RWPE1 (cell line): Measurements from ENCODE around the gene LYPLAL1.
A peak's percentile ranks its signal among the peaks of the same experiment; 100 is the strongest.

Experiments
- CTCF ChIA-PET: fragments of 350-600 bp; sonication (Branson Sonifier 250); formaldehyde crosslinking; extraction: SDS; loops from one replicate; lab custom pipeline; 2021; lab: Yijun Ruan, JAX
- POLR2A ChIA-PET: fragments of 400-600 bp; formaldehyde crosslinking; extraction: SDS; loops from one replicate; lab custom pipeline; 2020; ENCODE audit warnings: antibody characterized with exemption; ENCODE audit not compliant: low non-redundant PET; lab: Yijun Ruan, JAX
- DNase-seq: peaks from one replicate; pipeline ENCODE4 v3.0.0; 2012; ENCODE audit warnings: low spot score
- H3K27ac ChIP-seq: fragments of 450-650 bp; 2 replicates; pipeline ENCODE4 v1.5.1; 2017
- TF ChIP-seq, protein P1 (sequence below): fragments of 450-650 bp; conservative IDR thresholded peaks from 2 replicates; pipeline ENCODE4 v1.5.1; 2017; ENCODE audit warnings: low read depth, mild to moderate bottlenecking

Gene LYPLAL1

DNA sequence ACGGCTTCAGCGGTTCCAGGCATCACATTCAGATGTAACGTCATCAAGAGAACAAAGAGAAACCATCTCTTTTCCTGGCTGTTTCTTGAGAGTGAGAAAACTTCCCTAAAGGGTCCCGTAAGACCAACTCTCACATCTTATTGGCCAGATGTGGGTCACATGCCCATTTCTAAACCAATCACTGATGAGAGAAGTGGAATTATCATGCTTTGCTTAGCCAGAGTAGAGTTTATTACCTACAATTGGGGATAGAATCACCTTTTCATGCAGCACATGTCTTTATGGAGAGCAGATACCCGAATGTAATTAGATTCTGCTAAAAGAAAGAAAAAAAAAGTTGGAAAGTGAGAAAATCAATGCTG is 54.4 kb downstream of the LYPLAL1 start:
- TF ChIP-seq, protein P1, sequence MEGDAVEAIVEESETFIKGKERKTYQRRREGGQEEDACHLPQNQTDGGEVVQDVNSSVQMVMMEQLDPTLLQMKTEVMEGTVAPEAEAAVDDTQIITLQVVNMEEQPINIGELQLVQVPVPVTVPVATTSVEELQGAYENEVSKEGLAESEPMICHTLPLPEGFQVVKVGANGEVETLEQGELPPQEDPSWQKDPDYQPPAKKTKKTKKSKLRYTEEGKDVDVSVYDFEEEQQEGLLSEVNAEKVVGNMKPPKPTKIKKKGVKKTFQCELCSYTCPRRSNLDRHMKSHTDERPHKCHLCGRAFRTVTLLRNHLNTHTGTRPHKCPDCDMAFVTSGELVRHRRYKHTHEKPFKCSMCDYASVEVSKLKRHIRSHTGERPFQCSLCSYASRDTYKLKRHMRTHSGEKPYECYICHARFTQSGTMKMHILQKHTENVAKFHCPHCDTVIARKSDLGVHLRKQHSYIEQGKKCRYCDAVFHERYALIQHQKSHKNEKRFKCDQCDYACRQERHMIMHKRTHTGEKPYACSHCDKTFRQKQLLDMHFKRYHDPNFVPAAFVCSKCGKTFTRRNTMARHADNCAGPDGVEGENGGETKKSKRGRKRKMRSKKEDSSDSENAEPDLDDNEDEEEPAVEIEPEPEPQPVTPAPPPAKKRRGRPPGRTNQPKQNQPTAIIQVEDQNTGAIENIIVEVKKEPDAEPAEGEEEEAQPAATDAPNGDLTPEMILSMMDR = no peak
- CTCF ChIA-PET = no interaction called here
- POLR2A ChIA-PET = no interaction called here
- H3K27ac ChIP-seq = no peak overlapping the region
- peak; percentile 12 for DNase-seq

DNA sequence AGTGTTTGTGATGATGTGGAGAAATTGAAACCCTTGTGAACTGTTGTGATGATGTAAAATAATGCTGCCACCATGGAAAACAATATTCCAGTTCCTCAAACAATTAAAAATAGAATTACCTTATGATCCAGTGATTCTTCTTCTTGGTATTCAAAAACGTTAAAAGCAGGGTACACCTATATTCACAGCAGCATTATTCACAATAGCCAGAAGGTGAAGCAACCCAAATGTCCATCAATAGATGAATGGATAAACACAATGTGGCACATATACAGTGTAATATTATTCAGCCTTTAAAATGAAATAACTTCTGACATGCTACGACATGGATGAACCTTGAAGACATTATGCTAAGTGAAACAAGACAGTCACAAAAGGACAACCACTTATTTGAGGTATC is 59.2 kb downstream of the LYPLAL1 start:
- ChIA-PET CTCF (no interaction called here), POLR2A (no interaction called here)
- no peak for DNase-seq
- TF ChIP-seq, protein P1 = no peak
- H3K27ac ChIP-seq = no peak overlapping the region

DNA sequence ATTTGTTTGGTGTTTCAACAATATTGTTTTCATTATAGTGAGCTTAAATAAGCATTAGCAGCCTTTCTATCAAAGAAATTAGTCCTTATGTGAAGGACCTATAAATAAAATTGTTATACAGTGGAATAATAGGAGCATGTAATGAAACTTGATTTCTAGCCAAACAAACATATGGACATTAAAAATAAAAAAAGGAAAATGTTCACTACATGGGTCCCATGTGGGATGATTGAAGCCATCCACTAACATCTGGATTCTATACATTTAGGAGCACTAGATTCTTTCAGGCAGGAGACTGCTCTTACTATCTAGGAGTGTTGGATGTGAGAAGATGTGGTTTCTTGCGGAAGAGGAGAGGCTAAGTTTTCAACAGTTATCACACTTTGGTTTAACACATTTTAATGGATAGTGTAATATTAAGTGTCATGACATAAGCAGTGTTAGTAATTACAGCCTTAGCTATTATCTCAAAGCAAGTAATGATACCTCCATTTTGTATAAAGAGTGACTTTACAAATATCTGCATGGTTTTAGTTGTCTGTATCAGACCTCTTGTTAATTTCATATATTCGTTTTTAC is 62.3 kb downstream of the LYPLAL1 start:
- no peak overlapping the region for H3K27ac ChIP-seq
- CTCF ChIA-PET = no interaction called here
- TF ChIP-seq, protein P1 = no peak
- no peak for DNase-seq
- POLR2A ChIA-PET = no interaction called here

DNA sequence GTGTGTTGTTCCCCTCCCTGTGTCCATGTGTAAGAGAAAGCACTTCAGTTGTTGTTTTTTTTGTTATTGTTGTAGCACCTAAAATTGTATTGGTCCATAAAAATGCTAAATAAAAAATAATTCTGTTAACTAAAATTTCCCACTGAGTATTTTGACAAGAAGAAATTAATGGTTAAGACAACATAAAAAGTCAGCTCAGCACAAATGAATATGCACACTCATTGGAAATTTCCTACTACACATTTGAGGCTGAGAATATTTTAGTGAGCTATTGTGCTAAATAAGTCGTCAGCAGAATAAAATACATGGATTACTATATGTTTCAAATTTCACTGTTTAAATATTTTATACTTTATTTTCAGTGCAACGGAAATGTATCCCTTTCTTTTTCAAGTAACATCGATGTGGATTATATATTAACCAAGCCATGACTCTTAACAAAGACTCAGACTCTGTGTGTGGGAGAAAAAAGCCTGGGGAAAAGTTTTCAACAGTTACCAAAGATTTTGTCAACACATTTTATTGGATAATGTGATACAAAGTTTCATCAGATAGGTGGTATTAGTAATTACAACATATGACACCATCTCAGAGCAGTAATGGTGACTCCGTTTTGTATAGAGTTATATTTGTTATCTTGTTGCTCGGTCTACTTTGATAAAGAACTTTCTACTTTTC is 63.4 kb downstream of the LYPLAL1 start:
- POLR2A ChIA-PET = no interaction called here

DNA sequence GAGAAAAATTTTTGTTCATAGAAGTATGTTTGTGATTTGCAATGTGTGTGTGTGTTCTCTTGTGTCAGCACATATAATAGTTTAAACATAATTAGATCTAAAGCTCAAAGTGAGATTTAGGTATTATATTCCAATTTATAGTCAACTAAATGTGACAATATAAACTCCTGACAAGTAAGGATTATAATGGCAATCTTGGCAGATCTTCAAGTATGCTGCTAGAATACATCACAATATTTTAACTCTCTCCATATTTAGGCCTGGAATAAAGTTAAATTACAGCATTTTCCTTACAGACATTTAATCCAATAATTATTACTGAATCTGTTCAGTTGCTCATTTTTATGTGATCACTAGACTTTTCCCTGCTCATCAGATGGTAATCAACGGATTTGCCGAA is 65.8 kb downstream of the LYPLAL1 start:
- CTCF ChIA-PET = interaction anchor here (0.6 kb wide), 1 partner anchor 21 kb away, joined by 4 read pairs; no protein-coding TSS in a partner anchor
- no peak for DNase-seq
- TF ChIP-seq, protein P1 = no peak
- H3K27ac ChIP-seq = no peak overlapping the region
- POLR2A ChIA-PET = no interaction called here

More for the DNA sequence above, 63.4 kb downstream of the LYPLAL1 start:
- H3K27ac ChIP-seq = no peak overlapping the region
- no peak for DNase-seq
- CTCF ChIA-PET = no interaction called here
- TF ChIP-seq, protein P1 = no peak

DNA sequence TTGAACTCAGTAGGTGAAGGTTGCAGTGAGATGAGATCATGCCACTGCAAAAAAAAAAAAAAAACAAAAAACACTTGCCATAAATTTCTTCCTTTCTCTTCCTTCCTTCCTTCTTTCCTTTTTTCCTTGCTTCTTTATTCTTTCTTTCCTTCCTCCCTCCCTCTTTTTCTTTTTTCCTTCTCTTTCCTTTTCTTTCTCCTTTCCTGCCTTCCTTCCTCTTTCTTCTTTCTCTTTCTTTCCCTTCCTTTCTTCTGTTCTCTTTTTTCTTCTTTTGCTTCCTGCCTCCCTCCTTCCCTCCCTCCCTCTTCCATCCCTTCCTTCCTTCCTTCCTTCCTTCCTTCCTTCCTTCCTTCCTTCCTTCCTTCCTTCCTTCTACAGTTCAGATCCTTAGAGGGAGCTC is 71.2 kb downstream of the LYPLAL1 start:
- TF ChIP-seq, protein P1 = no peak
- DNase-seq = no peak
- POLR2A ChIA-PET = no interaction called here
- no peak overlapping the region for H3K27ac ChIP-seq
- CTCF ChIA-PET = interaction anchor here (0.6 kb wide), 1 partner anchor 169 kb away, joined by 3 read pairs; no protein-coding TSS in a partner anchor
